NCI-H1436 (cell line): ENCODE results near the gene OBSCN.

Source experiments
- DNase-seq: peaks from one replicate; lab custom pipeline; 2025; lab: John Stamatoyannopoulos, UW

OBSCN gene

GRCh38 chr1:228318823-228319241 is 111.0 kb downstream of the OBSCN start:
- no peak for DNase-seq

GRCh38 chr1:228319352-228320088 is 111.7 kb downstream of the OBSCN start:
- no peak for DNase-seq

- no peak for DNase-seq
Observed at GRCh38 chr1:228320394-228320793, 112.5 kb downstream of the OBSCN start.

- no peak for DNase-seq
Observed at GRCh38 chr1:228321435-228321834, 113.6 kb downstream of the OBSCN start.

- DNase-seq = no peak
Observed at GRCh38 chr1:228321895-228322294, 114.1 kb downstream of the OBSCN start.

GRCh38 chr1:228323401-228323800 is 115.6 kb downstream of the OBSCN start:
- DNase-seq = no peak

- DNase-seq = no peak
Observed at GRCh38 chr1:228325267-228325666, 117.4 kb downstream of the OBSCN start.

GRCh38 chr1:228329887-228330286 is 122.0 kb downstream of the OBSCN start:
- no peak for DNase-seq

- DNase-seq = no peak
Observed at GRCh38 chr1:228332797-228333738, 125.2 kb downstream of the OBSCN start.

- DNase-seq = no peak
Observed at GRCh38 chr1:228333739-228334115, 125.9 kb downstream of the OBSCN start.

GRCh38 chr1:228334226-228334935 is 126.5 kb downstream of the OBSCN start:
- DNase-seq = no peak

GRCh38 chr1:228334954-228335353 is 127.1 kb downstream of the OBSCN start:
- DNase-seq = no peak

GRCh38 chr1:228335406-228336307 is 127.8 kb downstream of the OBSCN start:
- no peak for DNase-seq

GRCh38 chr1:228336308-228337030 is 128.6 kb downstream of the OBSCN start:
- no peak for DNase-seq

- no peak for DNase-seq
Observed at GRCh38 chr1:228337031-228337564, 129.3 kb downstream of the OBSCN start.

GRCh38 chr1:228337711-228338520 is 130.1 kb downstream of the OBSCN start:
- no peak for DNase-seq

GRCh38 chr1:228338521-228339051 is 130.7 kb downstream of the OBSCN start:
- DNase-seq = no peak

GRCh38 chr1:228339059-228339704 is 131.3 kb downstream of the OBSCN start:
- DNase-seq = no peak
